SU-DHL-6 (cell line): ENCODE data around the gene CRHR2.

ENCODE experiments used
- H2AFZ ChIP-seq: fragments of 200-600 bp; sonication (generic); 2 replicates; pipeline ENCODE4 v1.6.1; 2014; ENCODE audit warnings: low read depth, mild to moderate bottlenecking, moderate library complexity, mixed read lengths, antibody characterized with exemption, low read length; ENCODE audit not compliant: severe bottlenecking
- H3F3A ChIP-seq: fragments of 200-600 bp; shearing (Covaris generic); 2 replicates; pipeline ENCODE4 v1.6.0; 2016; ENCODE audit warnings: antibody characterized with exemption, mild to moderate bottlenecking; ENCODE audit not compliant: insufficient read depth
- H3K27ac ChIP-seq: fragments of 200-600 bp; sonication (generic); 2 replicates; pipeline ENCODE4 v1.5.1; 2016; ENCODE audit warnings: low read depth, mild to moderate bottlenecking, low read length, moderate library complexity, mixed read lengths
- H3K27me3 ChIP-seq: fragments of 200-600 bp; sonication (generic), shearing (Covaris generic); 2 replicates; pipeline ENCODE4 v1.6.0; 2014; ENCODE audit warnings: mild to moderate bottlenecking, low read length
- H3K36me3 ChIP-seq: fragments of 200-600 bp; sonication (generic); 2 replicates; pipeline ENCODE4 v1.6.1; 2014; ENCODE audit warnings: mild to moderate bottlenecking, low read length, mixed read lengths
- H3K4me2 ChIP-seq: fragments of 300-600, 200-600 bp; shearing (Covaris generic), sonication (generic); 2 replicates; pipeline ENCODE4 v1.6.0; 2014; ENCODE audit warnings: low read length, low read depth, mild to moderate bottlenecking; ENCODE audit not compliant: poor library complexity, severe bottlenecking
- H3K4me3 ChIP-seq: fragments of 200-600 bp; sonication (generic); 2 replicates; pipeline ENCODE4 v1.5.1; 2014; ENCODE audit warnings: antibody characterized with exemption, low read length, mild to moderate bottlenecking, mixed read lengths; ENCODE audit not compliant: insufficient read depth, poor library complexity, severe bottlenecking
- H3K79me2 ChIP-seq: fragments of 200-600 bp; sonication (generic); 2 replicates; pipeline ENCODE4 v1.6.1; 2014; ENCODE audit warnings: mild to moderate bottlenecking, low read length, moderate library complexity; ENCODE audit not compliant: insufficient read depth
- H3K9ac ChIP-seq: fragments of 200-600 bp; sonication (generic); 2 replicates; pipeline ENCODE4 v1.7.0; 2014; ENCODE audit warnings: mild to moderate bottlenecking, low read length
- H3K9me2 ChIP-seq: fragments of 200-600 bp; sonication (generic); replicated peaks from 2 replicates; pipeline ENCODE4 v1.6.1; 2014; ENCODE audit warnings: low read length; ENCODE audit not compliant: insufficient read depth
- H3K9me3 ChIP-seq: fragments of 200-600 bp; sonication (generic); 2 replicates; pipeline ENCODE4 v1.6.1; 2014; ENCODE audit warnings: low read length, mixed read lengths; ENCODE audit not compliant: insufficient read depth
- H4K20me1 ChIP-seq: fragments of 200-600 bp; sonication (generic); 2 replicates; pipeline ENCODE4 v1.6.1; 2014; ENCODE audit warnings: low read depth, mild to moderate bottlenecking, antibody characterized with exemption, low read length, moderate library complexity, mixed read lengths
- EZH2phosphoT487 ChIP-seq: fragments of 200-600 bp; sonication (generic), shearing (Covaris generic); conservative IDR thresholded peaks from 2 replicates; pipeline ENCODE4 v1.6.1; 2018; ENCODE audit warnings: mild to moderate bottlenecking, antibody characterized with exemption, low read length, moderate library complexity, mixed read lengths
- TF ChIP-seq, protein P1 (sequence below): fragments of 200-600 bp; sonication (generic); IDR thresholded peaks from one replicate; pipeline ENCODE4 v1.5.1; 2017; ENCODE audit warnings: antibody characterized with exemption, mild to moderate bottlenecking, low read length, moderate library complexity; ENCODE audit not compliant: insufficient read depth, poor library complexity, severe bottlenecking

CRHR2 gene

DNA sequence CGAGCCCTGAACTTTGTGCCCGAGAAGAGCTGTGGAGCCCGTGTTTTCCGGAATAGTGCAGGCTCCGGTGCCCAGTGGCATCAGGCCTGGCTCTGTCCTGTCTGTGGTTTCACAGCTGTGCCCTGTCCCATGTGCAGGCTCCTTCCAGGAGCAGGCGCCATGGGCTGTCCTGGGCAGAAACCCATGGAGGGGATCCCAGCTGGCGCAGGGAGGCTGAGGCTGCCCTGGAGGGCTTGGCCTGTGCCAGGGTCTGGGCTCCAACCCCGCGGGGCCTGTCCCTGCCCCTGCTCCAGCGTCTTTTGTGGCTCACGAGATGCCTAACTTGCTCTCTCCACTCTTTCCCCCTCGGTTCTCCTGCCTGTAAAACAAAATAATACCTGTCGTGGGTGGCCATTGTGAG lies 23.3 kb upstream of the CRHR2 start:
- no peak overlapping the region for H3K4me2 ChIP-seq

DNA sequence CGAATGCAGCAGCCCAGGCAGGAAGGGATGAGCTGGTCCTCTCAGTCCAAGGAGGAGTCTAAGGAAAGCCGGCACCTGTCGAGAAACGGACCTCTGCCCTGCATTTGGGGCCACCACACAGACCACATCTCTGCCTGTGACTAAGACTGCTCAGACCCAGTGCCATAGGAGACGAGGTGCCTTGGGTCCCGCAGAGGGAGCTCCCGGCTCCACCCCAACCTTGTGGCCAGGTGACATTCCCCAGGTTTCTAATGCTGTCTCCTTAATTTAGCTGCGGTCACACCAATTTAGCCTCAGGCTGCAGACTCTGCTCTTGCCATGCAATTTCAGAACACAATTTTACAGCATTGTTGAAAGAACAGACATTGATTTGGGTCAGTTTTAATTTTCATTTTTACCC lies 22.8 kb upstream of the CRHR2 start:
- no peak for TF ChIP-seq EZH2phosphoT487
- Histone ChIP-seq H3K9ac (no peak overlapping the region), H3K27ac (no peak overlapping the region), H3K4me2 (no peak overlapping the region), H3K79me2 (no peaks in the 10 kb centered on the region), H3F3A (no peaks in the 10 kb centered on the region), H3K36me3 (no peaks in the 10 kb centered on the region), H3K4me3 (no peak overlapping the region), H3K9me3 (no peaks in the 10 kb centered on the region), H2AFZ (no peak overlapping the region), H3K27me3 (no peaks in the 10 kb centered on the region), H3K9me2 (no peaks in the 10 kb centered on the region), H4K20me1 (no peaks in the 10 kb centered on the region)

More for the DNA sequence above, 23.3 kb upstream of the CRHR2 start:
- Histone ChIP-seq H3K27me3 (no peaks in the 10 kb centered on the region), H3K9me2 (no peaks in the 10 kb centered on the region), H3K27ac (no peak overlapping the region), H3K9me3 (no peaks in the 10 kb centered on the region), H3K4me3 (no peak overlapping the region), H3F3A (no peaks in the 10 kb centered on the region), H3K9ac (no peak overlapping the region), H3K79me2 (no peaks in the 10 kb centered on the region), H2AFZ (no peak overlapping the region), H4K20me1 (no peaks in the 10 kb centered on the region), H3K36me3 (no peaks in the 10 kb centered on the region)
- TF ChIP-seq, protein P1, sequence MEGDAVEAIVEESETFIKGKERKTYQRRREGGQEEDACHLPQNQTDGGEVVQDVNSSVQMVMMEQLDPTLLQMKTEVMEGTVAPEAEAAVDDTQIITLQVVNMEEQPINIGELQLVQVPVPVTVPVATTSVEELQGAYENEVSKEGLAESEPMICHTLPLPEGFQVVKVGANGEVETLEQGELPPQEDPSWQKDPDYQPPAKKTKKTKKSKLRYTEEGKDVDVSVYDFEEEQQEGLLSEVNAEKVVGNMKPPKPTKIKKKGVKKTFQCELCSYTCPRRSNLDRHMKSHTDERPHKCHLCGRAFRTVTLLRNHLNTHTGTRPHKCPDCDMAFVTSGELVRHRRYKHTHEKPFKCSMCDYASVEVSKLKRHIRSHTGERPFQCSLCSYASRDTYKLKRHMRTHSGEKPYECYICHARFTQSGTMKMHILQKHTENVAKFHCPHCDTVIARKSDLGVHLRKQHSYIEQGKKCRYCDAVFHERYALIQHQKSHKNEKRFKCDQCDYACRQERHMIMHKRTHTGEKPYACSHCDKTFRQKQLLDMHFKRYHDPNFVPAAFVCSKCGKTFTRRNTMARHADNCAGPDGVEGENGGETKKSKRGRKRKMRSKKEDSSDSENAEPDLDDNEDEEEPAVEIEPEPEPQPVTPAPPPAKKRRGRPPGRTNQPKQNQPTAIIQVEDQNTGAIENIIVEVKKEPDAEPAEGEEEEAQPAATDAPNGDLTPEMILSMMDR = no peak
- TF ChIP-seq EZH2phosphoT487 = no peak

DNA sequence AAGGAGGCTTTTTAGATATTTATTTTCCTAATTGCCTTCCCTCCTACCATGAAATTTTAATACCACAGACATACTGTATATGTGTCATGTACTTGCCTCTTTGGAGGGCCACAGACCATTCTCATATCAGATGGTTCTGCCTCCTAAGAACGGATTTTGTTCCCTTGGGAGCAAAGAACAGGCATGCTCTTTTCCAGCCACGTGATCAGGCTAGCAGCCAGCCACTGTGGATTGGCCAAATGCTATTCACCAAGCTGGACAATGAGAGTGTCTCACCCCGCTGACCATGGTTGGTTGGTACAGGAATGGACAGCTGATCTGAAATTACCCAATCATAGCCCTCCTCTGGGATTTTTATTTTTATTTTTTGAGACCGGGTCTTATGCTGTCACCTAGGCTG lies 21.5 kb upstream of the CRHR2 start:
- H3K27ac ChIP-seq = no peak overlapping the region
- H3K27me3 ChIP-seq = no peaks in the 10 kb centered on the region
- H2AFZ ChIP-seq = no peak overlapping the region
- no peaks in the 10 kb centered on the region for H3F3A ChIP-seq
- no peaks in the 10 kb centered on the region for H3K9me2 ChIP-seq
- H3K79me2 ChIP-seq = no peaks in the 10 kb centered on the region
- no peak overlapping the region for H3K9ac ChIP-seq
- H3K4me3 ChIP-seq = no peak overlapping the region
- H4K20me1 ChIP-seq = no peaks in the 10 kb centered on the region
- TF ChIP-seq, protein P1 = no peak
- TF ChIP-seq EZH2phosphoT487 = no peak
- no peak overlapping the region for H3K4me2 ChIP-seq
- no peaks in the 10 kb centered on the region for H3K36me3 ChIP-seq
- no peaks in the 10 kb centered on the region for H3K9me3 ChIP-seq

DNA sequence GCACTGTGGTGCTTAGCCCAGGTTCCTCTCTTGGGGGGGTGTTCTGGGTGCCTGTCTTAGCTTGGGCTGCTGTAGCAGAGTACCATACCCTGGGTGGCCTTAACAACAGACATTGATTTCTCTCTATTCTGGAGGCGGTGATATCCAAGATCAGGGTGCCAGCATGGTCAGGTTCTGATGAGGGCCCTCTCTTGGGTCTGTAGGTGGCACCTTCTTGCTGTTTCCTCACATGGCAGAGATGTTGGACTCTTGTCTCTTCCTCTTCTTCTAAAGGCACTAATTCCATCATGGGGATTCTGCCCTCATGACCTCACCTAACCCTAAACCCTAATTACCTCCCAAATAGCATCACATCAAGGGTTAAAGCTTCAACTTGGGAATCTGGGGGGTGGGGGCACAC lies 19.9 kb upstream of the CRHR2 start:
- H3K9me3 ChIP-seq = no peaks in the 10 kb centered on the region

More for the DNA sequence above, 19.9 kb upstream of the CRHR2 start:
- Histone ChIP-seq H3K27me3 (no peaks in the 10 kb centered on the region), H3K4me2 (no peak overlapping the region), H3K36me3 (no peaks in the 10 kb centered on the region), H3K79me2 (no peaks in the 10 kb centered on the region), H3K9me2 (no peaks in the 10 kb centered on the region), H3K4me3 (no peak overlapping the region), H2AFZ (no peak overlapping the region), H4K20me1 (no peaks in the 10 kb centered on the region), H3K9ac (no peak overlapping the region), H3F3A (no peaks in the 10 kb centered on the region), H3K27ac (no peak overlapping the region)
- TF ChIP-seq, protein P1 = peak; percentile 25
- no peak for TF ChIP-seq EZH2phosphoT487
